ENCODE results near the gene TULP4.

DNA sequence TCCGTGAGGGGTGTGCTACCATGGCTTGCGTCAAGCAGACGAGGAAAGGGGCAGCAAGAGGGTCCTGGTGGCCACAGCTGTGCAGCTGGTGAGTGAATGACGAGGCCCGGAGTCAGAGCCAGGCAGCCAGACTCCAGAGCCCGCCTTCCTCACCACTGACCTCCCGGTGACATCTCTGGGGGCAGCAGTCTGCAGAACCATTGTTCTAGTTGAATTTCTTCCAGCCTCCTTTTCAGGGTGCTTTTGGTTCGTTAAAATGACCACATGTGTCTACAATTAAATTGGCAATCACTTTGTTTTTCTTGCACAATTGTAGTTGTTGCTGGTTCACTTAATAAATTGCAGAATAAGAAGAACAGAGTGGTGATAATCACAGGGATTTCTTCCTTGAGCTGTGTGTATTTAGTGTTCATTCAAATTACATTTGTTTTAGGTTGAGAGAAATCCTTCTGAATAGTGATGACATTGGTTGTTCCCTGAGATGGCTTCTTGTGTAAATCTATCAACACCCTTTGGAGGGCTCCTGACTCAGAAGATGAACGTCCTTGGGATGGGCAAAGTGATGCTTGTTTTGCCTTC lies 96.4 kb downstream of the TULP4 start:
- no peak for TF ChIP-seq CTCF (IDR thresholded peaks at IDR 0.05)
- no peak for TF ChIP-seq POLR2A (IDR thresholded peaks at IDR 0.05)

All from thyroid gland (tissue), 4 donors.